ENCODE measurements around the gene EIF3I.

Gene EIF3I

GRCh38 chr1:32221980-32222755, at the start of gene EIF3I, which contains the start of gene TMEM234:
TSS of gene EIF3I (plus strand) at chr1:32222407. CDS start at chr1:32222442, 35 bp downstream.
TSS of gene TMEM234 (minus strand) at chr1:32222353. CDS start at chr1:32222322, 31 bp downstream.
- DNase-seq (ENCODE audit: low read depth, low spot score) = peak; percentile 91
- H3K4me3 ChIP-seq (ENCODE audit: low read depth, low read length) = peak within 1 kb of the TSS; percentile 97
- in situ Hi-C loops (cut with HindIII; ENCODE audit: low sequenced_read_pairs) = no loop called here
- TF ChIP-seq, protein P1, sequence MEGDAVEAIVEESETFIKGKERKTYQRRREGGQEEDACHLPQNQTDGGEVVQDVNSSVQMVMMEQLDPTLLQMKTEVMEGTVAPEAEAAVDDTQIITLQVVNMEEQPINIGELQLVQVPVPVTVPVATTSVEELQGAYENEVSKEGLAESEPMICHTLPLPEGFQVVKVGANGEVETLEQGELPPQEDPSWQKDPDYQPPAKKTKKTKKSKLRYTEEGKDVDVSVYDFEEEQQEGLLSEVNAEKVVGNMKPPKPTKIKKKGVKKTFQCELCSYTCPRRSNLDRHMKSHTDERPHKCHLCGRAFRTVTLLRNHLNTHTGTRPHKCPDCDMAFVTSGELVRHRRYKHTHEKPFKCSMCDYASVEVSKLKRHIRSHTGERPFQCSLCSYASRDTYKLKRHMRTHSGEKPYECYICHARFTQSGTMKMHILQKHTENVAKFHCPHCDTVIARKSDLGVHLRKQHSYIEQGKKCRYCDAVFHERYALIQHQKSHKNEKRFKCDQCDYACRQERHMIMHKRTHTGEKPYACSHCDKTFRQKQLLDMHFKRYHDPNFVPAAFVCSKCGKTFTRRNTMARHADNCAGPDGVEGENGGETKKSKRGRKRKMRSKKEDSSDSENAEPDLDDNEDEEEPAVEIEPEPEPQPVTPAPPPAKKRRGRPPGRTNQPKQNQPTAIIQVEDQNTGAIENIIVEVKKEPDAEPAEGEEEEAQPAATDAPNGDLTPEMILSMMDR (IDR thresholded peaks at IDR 0.05; ENCODE audit: low read depth, low read length) = no peak

DNA sequence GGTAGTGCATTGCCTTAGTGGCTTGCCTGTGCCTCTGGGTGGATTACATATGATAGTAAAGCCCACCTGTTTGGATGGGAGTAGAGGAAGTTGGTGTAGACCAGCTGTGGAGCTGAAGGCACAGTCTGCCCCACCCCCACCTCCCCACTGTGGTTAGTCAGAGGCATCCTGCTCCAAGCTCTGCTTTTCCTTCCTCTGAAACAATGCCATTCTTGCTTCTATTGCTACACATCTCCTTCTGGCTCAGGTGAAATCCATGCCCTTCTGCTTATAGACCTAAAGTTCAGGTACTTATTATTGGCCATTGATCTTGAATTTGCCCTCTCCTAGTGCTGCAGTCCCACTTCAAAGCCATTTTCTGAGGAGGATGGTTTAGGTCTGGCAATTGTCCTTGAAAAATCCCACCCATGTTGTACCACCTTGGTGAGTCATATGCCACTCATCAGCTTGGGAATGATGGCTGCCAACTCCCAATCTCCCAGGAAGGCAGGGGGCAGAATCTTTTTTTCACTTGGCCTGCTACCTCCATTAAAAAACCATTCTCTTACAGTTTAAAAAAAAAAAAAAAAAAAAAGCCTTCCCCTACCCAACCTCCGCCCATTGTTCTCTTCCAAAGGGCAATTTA, 49.5 kb upstream of the EIF3I start:
- DNase-seq (ENCODE audit: low read depth, low spot score) = peak; percentile 18
- in situ Hi-C loops (cut with HindIII; ENCODE audit: low sequenced_read_pairs) = no loop called here
- TF ChIP-seq, protein P1 (IDR thresholded peaks at IDR 0.05; ENCODE audit: low read depth, low read length) = no peak
- H3K4me3 ChIP-seq (ENCODE audit: low read depth, low read length) = no peak overlapping the region

DNA sequence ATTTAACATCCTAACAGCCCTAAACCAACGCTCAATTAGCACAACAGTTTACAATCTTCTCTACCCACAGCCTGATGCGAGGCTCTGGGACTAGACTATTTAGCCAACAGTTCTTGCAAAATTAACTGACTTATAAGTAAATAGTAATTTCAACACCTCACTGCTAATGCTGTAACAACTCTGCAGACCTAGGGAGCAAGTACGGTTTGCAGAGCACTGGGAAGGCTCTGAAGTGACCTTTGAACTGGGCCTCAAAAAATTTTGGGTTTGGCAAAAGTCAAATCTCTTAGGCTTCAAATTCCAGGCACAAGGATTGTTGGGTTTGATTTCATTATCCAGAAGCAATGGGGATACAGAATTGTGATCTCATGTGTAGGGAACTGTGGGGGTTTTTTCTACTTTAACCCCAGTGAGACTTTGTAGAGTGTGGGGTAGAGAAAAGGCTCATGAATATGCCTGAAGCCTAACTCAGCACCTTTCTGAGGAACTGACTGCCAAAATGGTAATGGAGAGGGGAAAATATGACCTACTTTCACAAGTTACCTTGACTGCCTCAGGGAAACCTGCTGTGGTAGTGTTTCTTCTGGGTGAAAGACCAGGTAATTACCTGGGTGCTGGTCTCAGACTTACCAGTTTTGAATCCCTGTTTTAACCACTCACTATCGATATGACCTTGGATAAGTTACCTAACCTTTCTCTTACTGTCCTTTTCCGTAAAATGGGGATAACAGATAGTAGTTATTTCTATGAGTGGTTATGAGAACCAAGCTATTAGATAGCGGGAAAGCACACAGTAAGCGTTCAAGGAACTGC, 43.6 kb upstream of the EIF3I start:
- H3K4me3 ChIP-seq (ENCODE audit: low read depth, low read length) = no peak overlapping the region
- in situ Hi-C loops (cut with HindIII; ENCODE audit: low sequenced_read_pairs) = no loop called here
- no peak for DNase-seq (ENCODE audit: low read depth, low spot score)
- TF ChIP-seq, protein P1 (IDR thresholded peaks at IDR 0.05; ENCODE audit: low read depth, low read length) = no peak

DNA sequence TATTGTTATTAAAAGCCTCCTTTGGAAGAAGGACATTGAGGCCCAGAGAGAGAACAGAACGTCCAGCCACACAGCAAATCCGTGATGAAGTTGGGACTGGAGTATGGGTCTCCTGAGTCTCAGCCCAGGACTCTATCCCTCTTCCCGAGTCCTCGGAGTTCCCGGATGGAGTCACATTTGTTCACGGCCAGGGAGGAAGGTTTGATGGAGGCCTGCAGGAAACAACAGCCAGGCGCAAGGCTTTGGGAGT, 43.1 kb upstream of the EIF3I start:
- in situ Hi-C loops (cut with HindIII; ENCODE audit: low sequenced_read_pairs) = no loop called here
- no peak for DNase-seq (ENCODE audit: low read depth, low spot score)
- TF ChIP-seq, protein P1 (IDR thresholded peaks at IDR 0.05; ENCODE audit: low read depth, low read length) = no peak
- peak overlapping the region; percentile 73 for H3K4me3 ChIP-seq (ENCODE audit: low read depth, low read length)

DNA sequence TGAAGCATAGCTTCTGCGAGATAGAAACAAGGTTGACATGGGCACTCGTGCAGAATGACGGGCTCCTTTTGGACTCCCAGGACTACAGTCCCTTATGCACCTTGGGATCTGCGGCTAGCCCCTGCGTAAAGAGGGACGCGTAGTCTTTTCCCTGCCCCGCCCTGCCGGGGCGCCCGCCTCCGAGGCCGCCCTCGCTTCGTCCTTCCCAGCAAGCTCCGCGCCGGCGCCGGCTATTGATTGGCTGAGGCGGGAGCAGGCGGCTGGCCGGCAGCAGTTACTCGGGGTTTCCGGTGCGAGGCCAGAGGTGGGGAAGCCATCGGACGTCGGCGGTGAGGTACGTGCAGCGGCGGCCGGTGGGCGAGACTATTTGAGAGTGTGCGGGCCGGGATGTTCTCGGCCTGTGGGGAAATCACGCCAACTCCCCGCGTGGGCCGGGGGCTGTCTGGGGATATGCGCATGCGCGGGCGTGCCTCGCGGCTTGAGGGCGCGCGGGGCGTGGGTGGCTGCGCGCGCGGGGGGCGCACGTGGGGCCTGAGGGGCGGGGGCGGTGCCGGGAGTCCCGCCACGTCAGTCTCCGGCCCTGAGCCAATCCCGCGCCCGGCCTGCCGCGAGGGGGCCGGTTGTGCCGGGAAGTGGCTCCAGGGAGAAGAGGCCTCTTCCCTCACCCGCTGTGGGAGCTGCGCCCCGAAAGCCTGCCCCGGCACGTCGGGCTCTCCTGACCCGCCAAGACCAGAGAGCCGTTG, 42.6 kb upstream of the EIF3I start, which contains the start of gene TXLNA:
Gene TXLNA (plus strand): TSS at position 233 of the 743 bp plus-strand sequence. CDS start 671 bp downstream, outside the sequence.
- in situ Hi-C loops (cut with HindIII; ENCODE audit: low sequenced_read_pairs) = no loop called here
- TF ChIP-seq, protein P1 (IDR thresholded peaks at IDR 0.05; ENCODE audit: low read depth, low read length) = no peak

More for the DNA sequence above, 42.6 kb upstream of the EIF3I start, which contains the start of gene TXLNA:
- DNase-seq (ENCODE audit: low read depth, low spot score) = peak; percentile 94
- H3K4me3 ChIP-seq (ENCODE audit: low read depth, low read length) = peak within 1 kb of the TSS; percentile 73

Data from astrocyte of the spinal cord (primary cell).